GM18519 (cell line): ENCODE data around the gene NR5A1.

Source experiments
- ATAC-seq: cut with Tn5 transposase; IDR thresholded peaks from one replicate; pipeline ENCODE4 v1.9.1; 2021; ENCODE audit warnings: mild to moderate bottlenecking, moderate library complexity; ENCODE audit not compliant: unreplicated experiment, low FRiP score

Gene NR5A1

GRCh38 chr9:124500028-124500795, 7.0 kb downstream of the NR5A1 start:
- no peak for ATAC-seq

- ATAC-seq = no peak
These were observed 8.0 kb downstream of the NR5A1 start for GRCh38 chr9:124499216-124499615.

GRCh38 chr9:124498499-124499146, 8.6 kb downstream of the NR5A1 start:
- ATAC-seq = no peak

GRCh38 chr9:124498040-124498439, 9.2 kb downstream of the NR5A1 start:
- ATAC-seq = no peak

DNA sequence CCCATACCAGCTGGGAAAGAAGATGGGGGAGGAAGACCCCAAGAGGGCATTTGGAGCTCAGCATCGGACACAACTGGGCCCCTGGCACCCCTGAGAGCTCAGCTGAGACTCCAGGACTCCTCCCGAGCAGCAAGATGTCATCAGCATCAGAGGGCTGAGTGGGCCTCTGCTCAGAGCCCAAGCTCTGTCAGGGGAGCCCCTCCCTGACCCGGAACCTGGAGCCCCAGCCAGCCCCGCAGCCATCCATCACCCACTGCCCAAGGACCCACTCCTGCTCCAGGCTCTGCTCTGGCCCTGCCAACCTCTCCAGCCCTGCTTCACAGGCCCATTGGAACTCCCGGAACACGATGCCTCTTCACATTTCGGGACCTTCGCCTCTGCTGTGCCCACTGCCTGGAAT, 9.8 kb downstream of the NR5A1 start:
- no peak for ATAC-seq

DNA sequence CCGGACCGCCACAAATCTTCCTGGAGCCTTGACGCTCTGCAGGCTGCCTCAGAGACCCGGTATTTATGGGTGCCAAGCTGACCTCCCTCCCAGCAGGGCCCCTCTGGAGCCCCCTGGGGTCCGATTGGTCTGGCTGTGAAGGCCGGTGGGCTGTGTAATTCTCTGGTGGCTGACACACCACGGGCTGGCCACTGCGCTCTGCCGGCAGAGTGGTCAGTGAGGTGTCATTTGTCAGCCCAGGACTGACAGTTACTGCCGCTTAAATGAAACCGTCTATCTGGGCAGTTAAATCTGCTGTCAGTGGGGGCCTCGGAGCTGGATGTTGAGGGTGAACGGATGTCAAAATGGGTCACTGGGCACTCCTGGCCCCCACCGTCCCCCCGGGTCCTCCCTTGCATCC, 10.7 kb downstream of the NR5A1 start:
- no peak for ATAC-seq

- ATAC-seq = no peak
These were observed 11.1 kb downstream of the NR5A1 start for GRCh38 chr9:124496075-124496449.

DNA sequence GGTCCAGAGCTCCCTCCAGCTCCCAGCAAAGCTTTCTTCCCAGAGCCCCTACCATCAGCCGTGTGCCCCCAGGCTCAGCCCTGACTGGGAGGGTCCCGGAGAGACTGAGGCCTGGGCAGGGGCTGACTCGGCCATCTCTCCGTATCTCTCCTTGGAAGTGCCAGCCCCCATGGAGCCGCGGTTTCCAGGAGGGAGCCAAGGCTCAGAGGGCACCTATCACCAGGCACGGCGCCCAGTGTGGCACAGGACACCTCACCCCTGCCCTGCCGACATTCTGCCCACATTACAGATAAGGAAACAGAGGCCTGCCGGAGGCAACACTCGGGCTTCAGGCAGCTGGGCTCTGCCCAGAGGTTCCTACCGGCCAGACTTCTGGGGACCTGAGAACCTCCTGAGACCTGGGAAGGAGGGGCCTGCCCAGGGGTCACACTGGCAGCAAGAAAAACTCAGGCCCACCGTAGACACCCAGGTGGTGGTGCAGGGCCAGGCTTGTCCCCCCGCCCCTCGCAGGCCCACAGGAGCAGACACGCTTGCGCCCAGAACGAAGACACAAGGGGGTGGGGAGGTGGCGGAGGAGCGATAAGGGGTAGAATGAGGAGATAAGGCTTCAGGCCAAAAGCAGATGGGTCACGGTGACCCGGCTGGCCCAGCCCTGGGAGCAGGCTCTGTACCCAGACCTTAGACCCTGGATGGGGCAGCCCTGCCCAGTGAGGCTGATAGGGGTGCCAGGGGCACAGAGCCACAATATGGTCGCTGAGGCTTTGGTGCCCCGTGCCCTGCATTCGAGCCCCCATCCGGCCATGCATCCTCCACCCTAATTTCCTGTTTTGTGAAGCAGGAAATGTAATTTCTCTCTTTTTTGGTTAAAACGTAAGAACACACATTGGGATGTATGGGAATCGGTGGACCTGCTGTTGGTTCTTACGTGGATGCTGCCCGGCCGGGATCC, 11.8 kb downstream of the NR5A1 start:
- ATAC-seq = no peak

- no peak for ATAC-seq
These were observed 13.3 kb downstream of the NR5A1 start for GRCh38 chr9:124493794-124494479.

DNA sequence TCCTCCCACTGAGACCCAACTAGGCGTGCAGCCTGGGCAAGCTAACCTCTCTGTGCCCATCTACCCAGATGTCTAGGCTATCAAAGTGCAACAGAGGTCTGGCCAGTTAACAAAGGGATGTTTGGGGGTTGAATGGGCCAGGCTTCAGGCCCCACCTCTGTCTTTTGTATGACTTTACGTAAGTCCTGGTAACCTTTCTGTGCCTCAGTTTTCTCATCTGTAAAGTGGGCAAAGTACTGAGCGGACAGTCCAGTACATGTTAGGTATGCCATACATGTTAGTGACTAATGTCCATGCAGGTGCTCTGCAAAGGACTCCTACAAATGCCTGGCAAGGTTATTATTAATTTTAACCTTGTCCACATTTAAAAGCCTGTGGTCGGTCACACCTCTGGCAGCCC, 14.0 kb downstream of the NR5A1 start:
- ATAC-seq = no peak

DNA sequence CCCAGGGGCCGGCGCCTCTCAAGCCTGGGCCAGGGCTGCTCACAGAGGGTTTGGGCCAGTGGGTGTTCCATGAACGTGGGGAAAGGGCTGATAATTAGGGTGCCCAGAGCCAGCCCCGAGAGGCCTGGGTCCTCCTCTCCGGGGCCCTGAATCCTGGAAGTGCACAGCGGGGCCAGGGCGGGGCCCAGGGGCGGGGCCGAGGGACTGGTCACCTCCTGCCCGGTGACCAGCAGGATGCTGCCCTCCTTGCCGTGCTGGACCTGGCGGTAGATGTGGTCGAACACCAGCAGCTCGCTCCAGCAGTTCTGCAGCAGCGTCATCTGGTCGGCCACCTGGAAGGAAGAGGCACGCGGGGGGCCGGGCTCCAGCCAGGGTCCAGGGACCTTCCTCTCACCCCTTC, 14.4 kb downstream of the NR5A1 start:
- ATAC-seq = no peak

DNA sequence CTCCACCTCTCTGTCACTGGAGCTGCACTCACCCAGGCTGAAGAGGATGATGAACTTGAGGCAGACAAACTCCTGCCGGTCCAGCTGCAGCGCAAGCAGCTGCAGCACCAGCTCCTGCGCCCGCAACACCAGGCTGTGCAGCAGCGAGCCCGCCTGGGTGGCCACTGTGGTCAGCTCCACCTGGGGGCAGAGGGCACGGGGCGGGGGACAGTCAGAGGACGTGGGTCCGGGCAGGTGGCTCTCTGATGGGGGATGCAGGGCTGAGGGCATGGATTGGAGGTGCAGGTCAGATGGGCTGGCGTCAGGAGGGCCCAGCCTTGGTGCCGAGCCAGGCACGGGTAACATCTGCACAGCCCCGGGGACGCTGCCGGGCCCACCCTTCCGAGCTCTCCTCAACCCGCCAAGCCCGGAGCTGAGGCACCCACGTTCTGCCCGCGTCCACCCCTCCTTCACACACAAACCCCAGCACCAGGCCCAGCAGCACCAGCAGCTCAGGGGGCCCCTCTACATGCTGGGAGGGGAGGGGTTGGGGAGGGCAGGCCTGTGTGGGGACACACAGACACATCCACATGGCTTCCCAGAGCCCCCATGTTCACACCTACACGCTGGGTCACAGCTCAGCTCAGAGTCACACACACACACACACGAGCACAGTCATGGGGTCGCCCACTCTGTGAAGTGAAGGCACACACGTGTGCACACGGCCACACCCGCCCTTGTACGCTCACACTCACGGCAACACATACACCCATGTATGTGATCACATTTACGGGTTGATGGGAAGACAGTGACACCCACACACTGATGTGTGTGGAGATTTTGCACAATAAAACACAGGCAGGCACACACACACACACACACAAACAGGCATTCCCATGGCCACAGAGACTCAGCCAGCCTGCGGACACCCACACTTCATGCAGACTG, 15.9 kb downstream of the NR5A1 start:
- ATAC-seq = no peak

DNA sequence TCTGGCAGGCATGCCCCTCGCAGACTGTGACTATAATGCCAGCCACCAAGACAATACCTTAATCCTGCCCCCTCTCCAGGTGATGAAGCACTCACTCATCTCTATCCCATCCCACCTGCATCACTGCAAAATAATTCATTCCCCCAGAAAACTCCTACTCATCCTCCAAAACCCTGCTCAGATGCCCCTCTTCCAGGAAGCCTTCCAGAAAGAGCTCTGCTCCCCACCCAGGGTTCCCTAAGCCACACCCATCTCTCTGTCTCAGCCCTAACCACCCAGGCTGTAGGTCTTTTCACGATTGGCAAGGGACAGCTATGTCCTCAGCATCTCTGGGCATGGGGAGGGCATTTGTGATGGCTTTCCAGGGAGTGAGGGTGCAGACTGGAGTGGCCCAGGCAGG, 17.2 kb downstream of the NR5A1 start:
- no peak for ATAC-seq

DNA sequence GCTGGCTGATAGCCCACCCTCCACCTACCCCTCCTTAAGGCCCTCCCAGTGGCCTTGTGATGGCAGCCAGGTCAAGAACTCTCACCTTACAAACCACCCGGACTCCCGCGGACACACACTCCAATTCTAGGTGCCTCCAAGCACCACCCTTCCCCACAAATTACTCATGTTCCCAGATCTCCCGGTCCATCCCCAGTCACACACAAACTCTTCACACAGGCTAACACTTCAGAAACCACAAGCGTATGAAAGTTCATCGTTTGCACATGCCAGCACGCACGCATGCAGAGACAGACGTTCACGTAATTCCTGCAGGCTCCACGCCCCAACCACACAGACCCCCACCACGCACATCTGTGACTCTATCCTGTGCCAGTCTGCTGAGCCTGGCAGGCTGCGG, 18.0 kb downstream of the NR5A1 start:
- no peak for ATAC-seq

DNA sequence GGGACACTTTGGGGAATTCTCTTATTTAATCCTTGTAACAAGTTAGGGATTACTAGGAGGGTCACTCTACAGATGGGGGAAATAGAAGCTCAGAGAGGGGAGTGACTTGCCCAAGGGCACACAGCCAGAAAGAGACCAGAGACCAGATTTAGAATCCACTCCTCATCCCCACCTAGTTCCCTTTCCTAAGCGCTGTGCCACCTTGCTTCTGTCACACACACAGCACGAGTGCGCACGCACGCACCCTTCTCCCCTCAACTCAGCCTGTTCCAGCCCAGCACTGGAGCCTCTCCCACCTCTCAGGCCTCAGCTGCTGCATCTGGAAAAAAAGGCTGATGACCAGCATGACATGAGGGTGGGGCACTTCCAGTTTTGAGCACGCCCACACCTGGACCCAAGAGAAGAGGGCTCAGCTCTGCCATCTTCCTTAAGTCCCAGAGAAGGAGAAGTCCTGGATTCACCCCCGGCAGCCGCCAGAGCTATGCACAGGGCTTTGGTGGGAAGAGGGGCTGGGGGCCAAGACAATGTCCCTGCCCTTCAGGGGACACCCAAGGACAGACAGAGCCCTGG, 18.5 kb downstream of the NR5A1 start:
- ATAC-seq = no peak

DNA sequence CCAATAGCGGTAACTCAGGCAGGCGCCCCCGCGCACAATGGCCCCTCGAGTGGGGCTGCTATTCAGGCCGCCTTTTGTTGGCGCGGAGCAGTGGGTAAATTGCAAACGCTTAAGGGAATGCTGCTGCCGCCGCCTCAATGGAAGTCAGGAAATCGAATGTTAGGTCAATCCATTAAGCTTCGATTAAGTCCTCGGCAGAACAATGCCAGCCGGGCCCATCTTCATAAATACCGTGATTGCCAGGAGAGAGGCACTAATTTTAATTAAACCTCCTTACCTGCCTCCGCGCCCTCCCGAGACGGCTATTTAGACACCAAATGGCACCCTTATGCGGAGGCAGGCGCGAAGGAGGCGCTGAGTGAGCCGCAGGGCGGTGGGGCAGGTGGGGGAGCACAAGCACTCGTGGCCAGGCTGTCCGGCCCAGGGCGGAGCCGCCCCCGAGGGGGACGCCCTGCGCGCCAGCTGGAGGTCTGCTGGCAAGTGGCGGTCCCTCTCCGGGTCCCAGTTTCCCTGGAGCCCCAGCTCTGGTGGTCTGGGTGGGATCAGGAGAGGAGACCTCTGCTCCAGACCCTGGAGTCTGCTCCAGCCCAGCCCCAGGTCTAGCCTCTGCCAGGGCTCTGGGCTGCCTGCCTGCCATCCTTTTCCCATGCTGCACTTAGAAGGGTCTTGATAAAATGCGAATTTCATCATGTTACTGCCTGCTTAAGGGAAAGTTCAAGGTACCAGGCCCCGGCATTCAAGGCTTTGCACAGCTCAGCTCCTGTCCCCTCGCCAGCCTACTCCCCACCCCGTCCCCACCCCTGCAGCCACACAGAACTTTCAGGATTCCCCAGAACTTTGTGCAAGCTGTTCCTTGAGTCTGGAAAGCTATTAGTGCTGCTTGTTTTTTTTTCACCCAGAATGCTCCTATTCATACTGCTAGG, 19.7 kb downstream of the NR5A1 start:
- ATAC-seq = no peak

- no peak for ATAC-seq
These were observed 20.4 kb downstream of the NR5A1 start for GRCh38 chr9:124486778-124487259.

DNA sequence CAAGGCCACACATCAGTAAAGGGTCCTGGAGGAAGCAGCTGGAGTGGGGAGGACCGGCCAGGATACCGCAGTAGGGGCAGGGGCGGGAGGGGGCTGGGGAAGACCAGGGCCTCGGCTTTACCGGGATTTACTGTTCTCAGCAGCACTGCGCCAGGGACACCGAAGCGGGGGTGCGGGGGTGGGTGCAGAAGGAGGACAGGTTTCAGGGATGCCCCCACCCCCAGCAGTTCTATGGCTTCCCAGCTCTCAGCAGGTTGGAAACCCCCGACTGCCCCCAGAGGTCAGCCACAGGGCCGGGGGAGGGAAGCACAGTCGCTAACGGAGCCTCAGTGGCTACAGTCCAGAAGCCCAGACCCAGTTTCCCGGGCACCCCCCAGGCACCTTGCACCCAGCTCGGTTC, 21.3 kb downstream of the NR5A1 start:
- no peak for ATAC-seq
